CD8-positive, alpha-beta memory T cell (primary cell): ENCODE measurements around the gene TUSC2. TPM values are rescaled to one million over a fixed set of nuclear protein-coding genes. Genes with fewer than 3 reads are reported as not detected.

Experiments
- CTCF ChIA-PET: fragments of 350-600 bp; sonication (Branson Sonifier 250); formaldehyde crosslinking; loops from one replicate; lab custom pipeline; 2021; ENCODE audit warnings: antibody characterized with exemption; lab: Charles Lee
- POLR2A ChIA-PET: fragments of 350-600 bp; sonication (Branson Sonifier 250); formaldehyde crosslinking; loops from one replicate; lab custom pipeline; 2021; ENCODE audit warnings: antibody characterized with exemption; lab: Charles Lee
- DNase-seq, 5 donors: peaks; one replicate each; pipeline versions ENCODE4 v3.0.0 to v3.0.0-alpha.2; 2020 to 2022; ENCODE audit warnings: mixed read lengths in 1 of 5
- H3K27ac ChIP-seq: one replicate; pipeline ENCODE4 v1.7.0; 2013; ENCODE audit warnings: low read depth, mild to moderate bottlenecking, low read length, moderate library complexity
- H3K27me3 ChIP-seq: 2 replicates; pipeline ENCODE4 v1.7.0; 2013; ENCODE audit warnings: low read length, mild to moderate bottlenecking; ENCODE audit not compliant: insufficient read depth, poor library complexity, severe bottlenecking
- H3K36me3 ChIP-seq: 2 replicates; pipeline ENCODE4 v1.7.0; 2013; ENCODE audit warnings: mild to moderate bottlenecking, low read length, moderate library complexity; ENCODE audit not compliant: insufficient read depth
- H3K4me1 ChIP-seq: 2 replicates; pipeline ENCODE4 v1.7.0; 2013; ENCODE audit warnings: mild to moderate bottlenecking, low read length, moderate library complexity; ENCODE audit not compliant: insufficient read depth
- H3K4me3 ChIP-seq: 2 replicates; pipeline ENCODE4 v1.7.0; 2013; ENCODE audit warnings: mild to moderate bottlenecking, low read length
- H3K9me3 ChIP-seq: 2 replicates; pipeline ENCODE4 v1.7.0; 2013; ENCODE audit warnings: mild to moderate bottlenecking, low read length
- H3K27ac Mint-ChIP-seq, 8 donors: one replicate each; pipeline ENCODE4 v1.8.0; 2020 to 2021; ENCODE audit warnings: mixed read lengths in 8 of 8, mild to moderate bottlenecking in 6 of 8, inconsistent platforms in 3 of 8, moderate library complexity in 3 of 8
- H3K27me3 Mint-ChIP-seq, 2 donors: one replicate each; pipeline ENCODE4 v1.8.0; 2020 to 2021; ENCODE audit warnings: mixed read lengths in 2 of 2, mild to moderate bottlenecking in 1 of 2, moderate library complexity in 1 of 2
- H3K36me3 Mint-ChIP-seq, 3 donors: one replicate each; pipeline ENCODE4 v1.8.0; 2020 to 2021; ENCODE audit warnings: mixed read lengths in 3 of 3, inconsistent platforms in 1 of 3, mild to moderate bottlenecking in 1 of 3
- H3K4me1 Mint-ChIP-seq, 3 donors: one replicate each; pipeline ENCODE4 v1.8.0; 2020 to 2021; ENCODE audit warnings: mixed read lengths in 3 of 3, inconsistent platforms in 1 of 3, mild to moderate bottlenecking in 1 of 3
- H3K4me3 Mint-ChIP-seq, 7 donors: one replicate each; pipeline ENCODE4 v1.8.0; 2020 to 2021; ENCODE audit warnings: mixed read lengths in 7 of 7, mild to moderate bottlenecking in 6 of 7, moderate library complexity in 4 of 7, inconsistent platforms in 2 of 7
- H3K9me3 Mint-ChIP-seq, 5 donors: one replicate each; pipeline ENCODE4 v1.8.0; 2020 to 2022; ENCODE audit warnings: mixed read lengths in 5 of 5, mild to moderate bottlenecking in 3 of 5, moderate library complexity in 2 of 5, inconsistent platforms in 1 of 5
- polyA plus RNA-seq: library from polyadenylated mRNA; unstranded; fragments of 300-500 nt; fragmentation: Illumina TruSeq; gene quantifications from one replicate; pipeline ENCODE4 v1.2.3, GENCODE V29; 2021
- total RNA-seq, 2 experiments: library from RNA; stranded (reverse); gene quantifications; one replicate each; pipeline ENCODE4 v1.2.3, GENCODE V29; 2021

The TUSC2 gene
- total and polyA plus RNA-seq, 3 experiments from 2014 or later = 31.4 to 52.9 (median 36.6) TPM

GRCh38 chr3:50303013-50303815, 24.8 kb downstream of the TUSC2 start, which contains the start of gene HYAL1:
Gene HYAL1, minus strand, starts transcription at chr3:50303574. Its CDS starts 618 bp downstream, at chr3:50302956.
- Mint-ChIP-seq H3K4me3 (peak within 1 kb of the TSS in 1 of 7 donors; percentile 44), H3K4me1 (peaks cover 17 to 37% (median 17%) of the 10 kb centered on the region in 3 donors), H3K27me3 (peaks cover 0 to 3% of the 10 kb centered on the region in 2 donors), H3K36me3 (peaks cover 0 to 6% (median 0%) of the 10 kb centered on the region in 3 donors), H3K9me3 (no peaks in the 10 kb centered on the region), H3K27ac (no peak within 1 kb of the TSS)
- no peaks in the 10 kb centered on the region for H3K27me3 ChIP-seq
- POLR2A ChIA-PET = interaction anchor here (0.6 kb wide), 2 partner anchors 25 to 1197 kb away, joined by 3 to 5 read pairs; no protein-coding TSS in a partner anchor
- no peaks in the 10 kb centered on the region for H3K36me3 ChIP-seq
- H3K4me1 ChIP-seq = peaks cover 19% of the 10 kb centered on the region
- CTCF ChIA-PET = interaction anchor here (1.0 kb wide), 1 partner anchor 13 kb away, joined by 3 read pairs; no protein-coding TSS in a partner anchor
- no peaks in the 10 kb centered on the region for H3K9me3 ChIP-seq
- peak within 1 kb of the TSS; percentile 43 for H3K27ac ChIP-seq
- H3K4me3 ChIP-seq = no peak within 1 kb of the TSS
- no peak for DNase-seq

DNA sequence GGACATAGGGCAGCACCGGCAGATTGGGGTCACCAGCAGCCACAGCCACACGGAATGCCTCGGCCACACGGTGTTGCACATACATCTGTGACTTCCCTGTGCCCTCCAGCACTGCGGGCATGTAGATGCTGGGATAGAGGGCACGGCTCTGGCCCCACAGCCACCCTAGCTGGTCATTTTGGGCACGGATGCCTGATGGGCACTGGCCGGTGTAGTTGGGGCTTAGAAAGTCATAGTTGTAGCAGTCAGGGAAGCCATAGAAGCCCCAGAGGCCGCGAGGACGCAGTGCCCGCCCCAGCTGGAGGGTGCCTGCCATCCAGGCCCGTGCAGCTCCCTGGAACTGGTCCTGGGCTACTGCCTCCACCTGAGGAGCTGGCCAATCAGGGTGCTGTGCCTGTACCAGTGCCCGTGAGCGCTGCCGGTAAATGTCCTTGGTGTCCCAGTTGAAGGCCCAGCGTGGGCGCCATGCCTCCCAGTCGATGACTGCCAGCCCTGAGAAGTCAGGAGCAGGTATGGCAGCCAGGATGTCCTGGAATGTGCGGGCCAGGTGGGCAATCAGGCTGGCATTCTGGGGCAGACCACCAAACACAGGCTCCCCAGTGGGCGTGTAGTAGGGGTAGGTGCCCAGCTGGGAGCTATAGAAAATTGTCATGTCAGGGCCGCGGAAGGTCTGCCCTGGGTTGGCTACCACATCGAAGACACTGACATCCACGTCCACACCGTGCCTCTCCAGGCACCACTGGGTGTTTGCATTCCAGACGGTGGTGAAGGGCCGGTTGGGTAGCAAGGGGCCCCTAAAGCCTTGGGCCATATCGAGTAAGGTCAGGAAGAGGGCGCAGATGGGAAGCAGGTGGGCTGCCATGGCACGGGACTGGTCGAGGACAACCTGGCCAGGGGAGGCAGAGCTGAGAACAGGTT, 25.7 kb downstream of the TUSC2 start:
- peaks cover 0 to 7% (median 0%) of the 10 kb centered on the region in 3 donors for H3K36me3 Mint-ChIP-seq

GRCh38 chr3:50300681-50301254, 27.3 kb downstream of the TUSC2 start:
- H3K9me3 Mint-ChIP-seq = no peaks in the 10 kb centered on the region
- peaks cover 25% of the 10 kb centered on the region for H3K4me1 ChIP-seq
- no peaks in the 10 kb centered on the region for H3K36me3 ChIP-seq
- peak overlapping the region; percentile 96 for H3K27ac ChIP-seq
- peak overlapping the region; percentile 55 to 98 (median 95) for H3K4me3 Mint-ChIP-seq
- no peaks in the 10 kb centered on the region for H3K27me3 ChIP-seq
- CTCF ChIA-PET = no interaction called here
- no peaks in the 10 kb centered on the region for H3K9me3 ChIP-seq
- no peak overlapping the region for H3K4me3 ChIP-seq
- H3K36me3 Mint-ChIP-seq = peaks cover 0 to 14% (median 0%) of the 10 kb centered on the region in 3 donors
- H3K27ac Mint-ChIP-seq = peak overlapping the region in 7 of 8 donors; percentile 68 to 100 (median 99)
- H3K27me3 Mint-ChIP-seq = peaks cover 0 to 3% of the 10 kb centered on the region in 2 donors
- DNase-seq = no peak
- H3K4me1 Mint-ChIP-seq = peaks cover 21 to 53% (median 22%) of the 10 kb centered on the region in 3 donors
- POLR2A ChIA-PET = no interaction called here

More for the DNA sequence above, 25.7 kb downstream of the TUSC2 start:
- H3K27ac Mint-ChIP-seq = peak overlapping the region in 1 of 8 donors; percentile 73
- no peaks in the 10 kb centered on the region for H3K9me3 Mint-ChIP-seq
- Histone ChIP-seq H3K4me3 (no peak overlapping the region), H3K4me1 (peaks cover 25% of the 10 kb centered on the region), H3K27ac (no peak overlapping the region), H3K36me3 (no peaks in the 10 kb centered on the region), H3K9me3 (no peaks in the 10 kb centered on the region), H3K27me3 (no peaks in the 10 kb centered on the region)
- no peak for DNase-seq
- POLR2A ChIA-PET = interaction anchor here (0.6 kb wide), 2 partner anchors 26 to 1198 kb away, joined by 3 to 5 read pairs; no protein-coding TSS in a partner anchor
- H3K4me3 Mint-ChIP-seq = peak overlapping the region in 2 of 7 donors; percentile 20 to 44
- CTCF ChIA-PET = interaction anchor here (1.0 kb wide), 2 partner anchors 11 to 12 kb away, joined by 3 read pairs; no protein-coding TSS in a partner anchor
- H3K27me3 Mint-ChIP-seq = peaks cover 0 to 3% of the 10 kb centered on the region in 2 donors
- H3K4me1 Mint-ChIP-seq = peaks cover 20 to 45% (median 22%) of the 10 kb centered on the region in 3 donors

GRCh38 chr3:50299929-50300680, 27.9 kb downstream of the TUSC2 start:
- peak overlapping the region; percentile 93 to 98 (median 95) for H3K4me3 Mint-ChIP-seq
- H3K36me3 Mint-ChIP-seq = peaks cover 0 to 14% (median 0%) of the 10 kb centered on the region in 3 donors
- H3K4me3 ChIP-seq = peak overlapping the region; percentile 68
- peak overlapping the region; percentile 96 for H3K27ac ChIP-seq
- peaks cover 21 to 54% (median 22%) of the 10 kb centered on the region in 3 donors for H3K4me1 Mint-ChIP-seq
- peaks cover 0 to 3% of the 10 kb centered on the region in 2 donors for H3K27me3 Mint-ChIP-seq
- peak overlapping the region; percentile 97 to 100 (median 99) for H3K27ac Mint-ChIP-seq
- POLR2A ChIA-PET = interaction anchor here (0.5 to 2.2 kb wide), 9 partner anchors 17 to 65 kb away, joined by 3 to 31 read pairs (median 7); partner anchors contain the start of genes CYB561D2, NPRL2, RASSF1 and TUSC2
- H3K27me3 ChIP-seq = no peaks in the 10 kb centered on the region
- no peaks in the 10 kb centered on the region for H3K9me3 ChIP-seq
- H3K4me1 ChIP-seq = peaks cover 25% of the 10 kb centered on the region
- H3K36me3 ChIP-seq = no peaks in the 10 kb centered on the region
- no peaks in the 10 kb centered on the region for H3K9me3 Mint-ChIP-seq
- CTCF ChIA-PET = interaction anchor here (0.5 to 3.0 kb wide), 13 partner anchors 9 to 108 kb away, joined by 3 to 16 read pairs (median 9); partner anchors contain the start of genes CYB561D2, HYAL2 and NPRL2
- no peak for DNase-seq

DNA sequence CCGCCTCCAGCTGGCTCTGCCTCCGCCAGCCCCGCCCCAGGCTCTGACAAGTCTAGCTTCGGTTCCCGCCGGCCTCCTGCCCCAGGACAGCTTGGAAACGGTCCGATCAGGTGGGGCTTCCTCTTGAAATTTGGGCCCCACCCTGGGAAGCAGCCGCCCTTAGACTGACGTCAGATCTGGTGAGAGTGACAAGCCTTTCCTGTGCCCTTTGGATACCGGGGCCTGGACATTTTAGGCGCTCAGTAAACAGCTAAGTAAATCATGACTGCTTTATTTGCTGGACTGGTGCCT, 28.4 kb downstream of the TUSC2 start:
- Mint-ChIP-seq H3K9me3 (no peaks in the 10 kb centered on the region), H3K4me1 (peaks cover 21 to 51% (median 22%) of the 10 kb centered on the region in 3 donors), H3K36me3 (peaks cover 0 to 14% (median 0%) of the 10 kb centered on the region in 3 donors), H3K4me3 (peak overlapping the region; percentile 93 to 98 (median 95)), H3K27me3 (no peaks in the 10 kb centered on the region), H3K27ac (peak overlapping the region; percentile 97 to 100 (median 99))
- ChIA-PET POLR2A (interaction anchor here (0.5 to 2.2 kb wide), 10 partner anchors 18 to 65 kb away, joined by 3 to 31 read pairs (median 6); partner anchors contain the start of genes CYB561D2, NPRL2, RASSF1 and TUSC2), CTCF (interaction anchor here (0.5 to 3.0 kb wide), 14 partner anchors 9 to 108 kb away, joined by 3 to 16 read pairs (median 8); partner anchors contain the start of genes CYB561D2, HYAL2 and NPRL2)
- DNase-seq = no peak
- Histone ChIP-seq H3K4me3 (peak overlapping the region; percentile 68), H3K4me1 (peaks cover 25% of the 10 kb centered on the region), H3K36me3 (no peaks in the 10 kb centered on the region), H3K27me3 (no peaks in the 10 kb centered on the region), H3K27ac (peak overlapping the region; percentile 96), H3K9me3 (no peaks in the 10 kb centered on the region)

GRCh38 chr3:50298836-50299637, 29.0 kb downstream of the TUSC2 start, which contains the start of the genes HYAL3 and NAA80:
Gene HYAL3, minus strand, starts transcription at chr3:50299405. Its CDS starts 3,803 bp downstream, at chr3:50295602.
Gene NAA80, minus strand, starts transcription at chr3:50299405. Its CDS starts 1,942 bp downstream, at chr3:50297463.
- Histone ChIP-seq H3K4me1 (peaks cover 25% of the 10 kb centered on the region), H3K36me3 (no peaks in the 10 kb centered on the region), H3K9me3 (no peaks in the 10 kb centered on the region), H3K4me3 (peak within 1 kb of the TSS; percentile 89), H3K27ac (peak within 1 kb of the TSS; percentile 96), H3K27me3 (no peaks in the 10 kb centered on the region)
- H3K4me1 Mint-ChIP-seq = peaks cover 21 to 50% (median 22%) of the 10 kb centered on the region in 3 donors
- POLR2A ChIA-PET = interaction anchor here (0.5 to 2.2 kb wide), 14 partner anchors 18 to 1084 kb away, joined by 3 to 31 read pairs (median 4); partner anchors contain the start of genes CYB561D2, NPRL2, RASSF1 and TUSC2
- peak; percentile 98 to 100 (median 99) for DNase-seq
- H3K9me3 Mint-ChIP-seq = no peaks in the 10 kb centered on the region
- H3K27ac Mint-ChIP-seq = peak within 1 kb of the TSS; percentile 97 to 100 (median 99)
- CTCF ChIA-PET = interaction anchor here (0.5 to 3.0 kb wide), 17 partner anchors 10 to 107 kb away, joined by 3 to 16 read pairs (median 5); partner anchors contain the start of genes CYB561D2, HYAL2 and NPRL2
- H3K4me3 Mint-ChIP-seq = peak within 1 kb of the TSS; percentile 93 to 98 (median 95)
- H3K27me3 Mint-ChIP-seq = no peaks in the 10 kb centered on the region
- peaks cover 0 to 14% (median 0%) of the 10 kb centered on the region in 3 donors for H3K36me3 Mint-ChIP-seq
